Activated T-helper 1 cell treated with Interleukin-2 at 50 U/mL for 16 hours (primary cell): Measurements from ENCODE around the gene GATAD2B.
A peak's percentile ranks its signal among the peaks of the same experiment; 100 is the strongest.
"Not testable (repeated sequence)": the region's sequence is repeated elsewhere in the genome, so short reads cannot be mapped to it uniquely, and the experiment has no call there.

Source experiments
- DNase-seq: peaks from one replicate; pipeline ENCODE4 v3.0.0-alpha.2; 2020; ENCODE audit warnings: low read depth

GATAD2B gene

GRCh38 chr1:153778051-153778823, 144.5 kb downstream of the GATAD2B start:
- DNase-seq: no peak

GRCh38 chr1:153777648-153778047, 145.1 kb downstream of the GATAD2B start:
- DNase-seq: no peak

DNA sequence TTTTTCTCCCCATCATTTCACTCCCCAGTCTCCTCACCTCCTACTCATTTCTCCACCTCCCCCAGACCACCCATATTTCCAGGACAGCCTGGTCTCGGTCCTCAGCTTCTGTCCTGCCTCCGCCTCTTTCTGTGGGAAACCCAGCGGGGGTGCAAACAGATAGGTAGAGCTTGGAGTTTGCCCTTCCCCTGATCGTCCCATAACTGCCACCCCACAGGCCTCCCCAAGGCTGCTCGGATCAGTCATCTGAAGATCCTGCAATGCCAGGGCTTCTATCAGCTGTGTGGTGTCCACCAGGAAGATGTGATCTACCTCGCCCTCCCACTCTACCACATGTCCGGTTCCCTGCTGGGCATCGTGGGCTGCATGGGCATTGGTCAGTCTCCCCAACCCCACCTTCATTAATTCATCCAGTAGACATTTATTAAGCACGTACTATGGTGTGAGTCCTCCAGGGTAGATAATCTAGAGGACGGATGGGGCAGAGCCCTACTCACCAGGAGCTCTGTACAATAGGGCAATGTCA, 145.9 kb downstream of the GATAD2B start:
- DNase-seq: no peak

GRCh38 chr1:153776352-153776751, 146.4 kb downstream of the GATAD2B start:
- DNase-seq: no peak

DNA sequence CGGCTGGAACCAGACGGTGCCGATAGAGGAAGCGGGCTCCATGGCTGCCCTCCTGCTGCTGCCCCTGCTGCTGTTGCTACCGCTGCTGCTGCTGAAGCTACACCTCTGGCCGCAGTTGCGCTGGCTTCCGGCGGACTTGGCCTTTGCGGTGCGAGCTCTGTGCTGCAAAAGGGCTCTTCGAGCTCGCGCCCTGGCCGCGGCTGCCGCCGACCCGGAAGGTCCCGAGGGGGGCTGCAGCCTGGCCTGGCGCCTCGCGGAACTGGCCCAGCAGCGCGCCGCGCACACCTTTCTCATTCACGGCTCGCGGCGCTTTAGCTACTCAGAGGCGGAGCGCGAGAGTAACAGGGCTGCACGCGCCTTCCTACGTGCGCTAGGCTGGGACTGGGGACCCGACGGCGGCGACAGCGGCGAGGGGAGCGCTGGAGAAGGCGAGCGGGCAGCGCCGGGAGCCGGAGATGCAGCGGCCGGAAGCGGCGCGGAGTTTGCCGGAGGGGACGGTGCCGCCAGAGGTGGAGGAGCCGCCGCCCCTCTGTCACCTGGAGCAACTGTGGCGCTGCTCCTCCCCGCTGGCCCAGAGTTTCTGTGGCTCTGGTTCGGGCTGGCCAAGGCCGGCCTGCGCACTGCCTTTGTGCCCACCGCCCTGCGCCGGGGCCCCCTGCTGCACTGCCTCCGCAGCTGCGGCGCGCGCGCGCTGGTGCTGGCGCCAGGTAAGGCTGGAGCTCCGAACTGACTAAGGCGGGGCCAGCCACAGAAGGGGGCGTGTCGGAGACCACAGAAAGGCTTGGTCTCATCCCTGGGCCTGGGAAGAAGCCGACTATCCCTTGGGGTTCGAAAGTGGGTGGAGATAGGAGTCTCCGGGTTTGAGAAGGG, 147.1 kb downstream of the GATAD2B start:
- peak; percentile 47 for DNase-seq

DNA sequence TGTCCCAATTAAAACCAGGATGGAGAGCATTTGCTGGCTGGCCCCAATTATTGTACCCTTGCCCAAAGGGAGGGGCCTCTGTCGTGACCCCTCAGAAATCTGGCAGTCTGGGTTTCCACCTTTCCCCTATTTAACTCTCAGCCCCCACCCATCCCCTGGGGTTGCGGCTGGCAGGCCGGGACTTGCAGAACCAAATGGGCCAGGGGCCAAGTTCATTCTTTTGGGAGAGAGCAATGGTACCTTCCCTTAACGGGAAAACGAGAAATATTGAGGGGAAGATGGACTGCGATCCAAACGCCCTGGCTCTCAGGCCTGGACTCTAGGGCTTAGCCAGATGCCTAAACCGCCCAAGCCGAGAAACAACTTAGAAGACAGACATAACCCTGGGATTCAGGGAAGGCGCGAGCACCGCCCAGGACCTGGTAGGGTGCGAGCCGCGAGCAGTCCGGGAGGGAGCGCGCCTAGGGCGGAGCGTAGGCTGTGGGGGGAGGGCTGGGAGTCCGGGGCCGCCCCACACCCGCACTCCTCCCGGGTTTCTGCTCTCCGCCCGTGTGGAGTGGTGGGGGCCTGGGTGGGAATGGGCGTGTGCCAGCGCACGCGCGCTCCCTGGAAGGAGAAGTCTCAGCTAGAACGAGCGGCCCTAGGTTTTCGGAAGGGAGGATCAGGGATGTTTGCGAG, 147.9 kb downstream of the GATAD2B start, which contains the start of gene SLC27A3:
SLC27A3 (plus strand) TSS at position 628 of the 678 bp plus-strand sequence. CDS start 91 bp downstream, outside the sequence.
- no peak for DNase-seq

DNA sequence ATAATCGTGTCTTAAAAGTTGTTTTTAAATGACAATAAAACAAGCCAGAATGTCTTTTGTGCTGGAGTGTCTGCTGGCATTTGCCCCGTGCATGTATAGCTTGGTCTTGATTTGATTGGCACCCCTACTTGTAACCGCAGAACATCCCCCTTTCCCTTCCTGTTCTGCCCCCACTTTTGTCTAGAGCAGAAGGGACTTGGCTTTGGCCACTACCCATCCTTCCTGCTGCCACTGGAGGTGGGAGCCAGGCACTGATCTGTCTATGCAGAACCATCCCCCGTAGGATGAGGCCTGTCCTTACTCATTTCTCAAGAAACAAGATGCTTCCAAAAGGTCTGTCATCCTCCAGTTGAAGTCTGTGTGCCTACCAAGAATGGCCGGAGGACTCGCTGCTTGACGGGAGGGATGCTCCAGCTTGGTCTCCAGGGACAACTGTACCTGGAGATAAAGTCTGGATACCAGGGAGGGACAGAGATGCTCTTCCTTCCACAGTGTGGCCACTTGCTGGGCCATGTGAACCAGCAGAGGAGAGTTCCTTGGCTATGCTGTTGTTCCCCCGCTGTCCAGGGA, 148.7 kb downstream of the GATAD2B start:
- no peak for DNase-seq

GRCh38 chr1:153773096-153773921, 149.5 kb downstream of the GATAD2B start:
- DNase-seq: no peak

GRCh38 chr1:153771841-153772593, 150.8 kb downstream of the GATAD2B start:
- no peak for DNase-seq

DNA sequence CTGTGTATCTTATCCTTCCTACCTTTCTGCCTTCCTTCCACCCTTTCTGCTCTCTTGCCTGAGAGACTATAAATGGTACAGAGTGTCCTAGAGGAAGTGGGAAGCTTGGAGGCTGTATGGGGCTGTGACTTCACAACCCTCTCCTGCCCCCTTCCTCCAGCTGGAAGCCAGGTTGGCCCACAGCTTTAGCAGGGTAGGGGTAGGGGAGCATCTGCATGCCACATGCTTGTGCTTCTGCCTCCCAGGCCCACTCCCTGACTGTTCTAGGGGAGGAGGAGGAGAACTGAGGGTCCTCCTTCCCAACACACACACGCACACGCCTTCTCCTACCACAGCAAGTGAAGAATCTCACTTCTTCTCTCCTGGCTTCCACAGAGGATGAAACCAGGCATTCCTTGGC, 151.5 kb downstream of the GATAD2B start:
- DNase-seq: no peak

GRCh38 chr1:153770797-153771196, 152.0 kb downstream of the GATAD2B start:
- no peak for DNase-seq

DNA sequence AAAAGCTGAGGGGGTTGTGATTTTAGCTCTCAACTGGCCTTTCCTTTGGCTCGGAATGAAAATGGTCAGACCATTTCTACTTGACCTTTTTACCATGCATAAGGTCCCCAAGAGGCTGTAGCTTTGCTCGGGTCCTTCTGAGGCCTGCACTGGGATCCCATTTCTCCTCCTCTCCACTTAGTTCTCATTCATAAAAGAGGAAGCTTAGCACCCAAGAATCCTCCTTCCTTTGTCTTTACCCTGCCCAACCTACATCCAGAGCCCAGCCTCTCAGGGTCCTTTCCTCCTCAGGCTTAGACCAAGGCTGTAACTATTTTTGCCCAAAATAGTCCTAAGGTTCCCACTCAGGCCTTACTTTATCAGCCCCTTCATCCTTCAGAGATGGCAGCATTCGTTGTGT, 153.6 kb downstream of the GATAD2B start:
- DNase-seq: no peak

DNA sequence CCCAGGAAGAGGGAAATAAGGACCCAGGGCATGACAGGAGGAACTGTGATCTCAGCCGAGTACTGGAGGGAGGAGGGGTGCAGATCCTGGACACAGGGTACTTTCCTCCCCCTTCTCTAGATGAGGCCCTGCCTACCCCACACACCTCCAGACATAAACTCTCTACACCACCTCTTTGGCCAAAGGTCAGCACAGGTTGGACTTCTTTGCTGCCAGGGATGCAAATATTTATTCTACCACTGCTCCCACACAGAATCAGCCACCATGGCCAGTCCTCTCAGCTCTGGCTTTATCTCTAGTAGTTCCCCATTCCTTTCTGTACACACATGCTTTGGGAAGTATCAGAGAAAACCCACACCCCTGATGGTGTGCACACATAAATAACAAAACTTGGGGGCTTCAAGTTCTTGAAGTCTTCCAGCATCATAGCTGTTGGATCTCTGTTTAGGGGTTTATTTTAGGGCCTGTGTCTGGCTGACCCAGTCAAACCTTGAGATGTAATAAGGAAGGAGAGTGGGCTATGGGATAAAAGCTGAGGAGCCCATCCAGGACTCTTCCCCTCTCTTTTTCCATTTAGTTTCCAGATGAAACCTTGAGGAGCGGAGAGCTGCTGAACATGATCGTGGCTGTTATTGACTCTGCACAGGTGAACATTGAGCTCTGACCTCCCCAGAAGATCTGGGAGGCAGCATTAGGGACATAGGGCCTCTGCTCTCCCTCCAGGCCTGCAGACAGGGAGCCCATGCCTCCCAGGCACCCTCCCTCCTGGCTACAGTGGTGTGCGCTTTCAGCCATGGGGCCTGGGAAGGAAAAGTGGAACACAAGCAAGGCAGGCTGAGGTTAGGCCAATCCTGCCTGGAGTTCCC, 154.2 kb downstream of the GATAD2B start:
- no peak for DNase-seq

- DNase-seq: no peak
These were observed 155.3 kb downstream of the GATAD2B start for GRCh38 chr1:153767519-153767918.

GRCh38 chr1:153766663-153767062, 156.1 kb downstream of the GATAD2B start:
- not testable (repeated sequence) for DNase-seq

GRCh38 chr1:153764310-153764709, 158.5 kb downstream of the GATAD2B start:
- DNase-seq: no peak

DNA sequence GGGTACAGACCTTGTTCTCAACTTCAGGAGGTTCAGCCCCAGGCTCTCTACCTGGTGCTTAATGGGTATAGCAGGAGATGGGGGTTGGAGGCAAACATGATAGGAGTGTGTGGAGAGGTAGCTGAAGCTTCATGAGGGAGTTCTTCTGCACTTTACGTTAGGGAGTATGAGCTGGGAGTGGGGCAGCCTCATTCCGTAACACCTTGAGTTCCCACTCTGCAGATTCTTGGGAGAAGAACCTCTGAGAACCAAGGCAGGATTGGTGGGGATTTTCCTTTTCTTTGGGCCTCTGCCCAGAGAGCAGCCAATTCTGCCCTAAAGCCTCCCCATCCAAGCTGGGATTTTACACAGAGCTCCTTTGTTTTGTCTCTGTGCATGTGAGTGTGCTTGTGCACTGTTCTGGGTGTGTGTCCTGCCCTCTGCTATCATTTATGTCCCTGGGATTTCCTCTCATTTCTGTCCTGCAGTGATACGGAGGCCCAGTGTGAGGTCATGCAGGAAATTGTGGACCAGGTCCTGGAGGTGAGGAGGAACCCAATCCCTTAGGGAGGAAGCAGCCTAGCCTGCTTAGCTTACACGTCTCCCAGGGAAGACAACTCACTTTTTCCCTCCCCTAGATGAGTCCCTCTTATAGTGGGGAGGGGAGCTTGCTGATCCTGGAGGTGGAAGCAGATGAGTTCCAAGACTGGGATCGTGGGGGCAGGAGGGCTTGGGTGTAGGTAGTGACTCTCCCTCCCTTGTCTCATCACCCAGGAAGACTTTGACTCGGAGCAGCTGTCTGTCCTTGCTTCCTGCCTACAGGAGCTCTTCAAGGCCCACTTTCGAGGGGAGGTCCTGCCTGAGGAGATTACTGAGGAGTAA, 159.2 kb downstream of the GATAD2B start:
- DNase-seq: no peak

- no peak for DNase-seq
These were observed 162.3 kb downstream of the GATAD2B start for GRCh38 chr1:153760440-153760839.
